ENCODE measurements around the gene GDPGP1. TPM values are rescaled to one million over a fixed set of nuclear protein-coding genes. Genes with fewer than 3 reads are reported as not detected.

Gene GDPGP1
- polyA plus RNA-seq, 2 of the 4 experiments (the other 2 are of a cell fraction) = 4.4 to 5.7 TPM

- no peak for FAIRE-seq
- H3K27ac ChIP-seq = peak overlapping the region in 1 of 2 experiments; percentile 90; a peak in 3 of 6 replicates
- POLR2A ChIA-PET = no interaction called here
- CTCF ChIA-PET = interaction anchor here (0.6 to 36.4 kb wide), 6 partner anchors 8 to 618 kb away, joined by 3 to 732 read pairs (median 111); partner anchors contain the start of genes CIB1 and GDPGP1
- TF ChIP-seq GATA3 (IDR thresholded peaks at IDR 0.05; ENCODE audit: borderline replicate concordance) = no peak
- no peak for DNase-seq (ENCODE audit: low read depth in 1 of 2, low spot score in 1 of 2)
- no peak overlapping the region for H3K4me2 ChIP-seq
- no peak for ATAC-seq
- WGBS (ENCODE audit: missing lambda C conversion rate) = 71% methylated on average over 9 of the region's 9 CpGs
- peaks cover 56% of the 10 kb centered on the region for H3K4me1 ChIP-seq
- no peak overlapping the region for H3K4me3 ChIP-seq
- H3K9me3 ChIP-seq = no peaks in the 10 kb centered on the region
Measured at GRCh38 chr15:90209591-90209990, 24.4 kb upstream of the GDPGP1 start.

- peaks cover 59% of the 10 kb centered on the region for H3K4me1 ChIP-seq
- DNase-seq (ENCODE audit: low read depth in 1 of 2, low spot score in 1 of 2) (no peak), ATAC-seq (no peak), FAIRE-seq (no peak)
- no peak for TF ChIP-seq NFE2L2 (conservative IDR thresholded peaks at IDR 0.05; ENCODE audit: low read length)
- TF ChIP-seq FOSB (CRISPR knock-in tag; IDR thresholded peaks at IDR 0.05) = no peak
- no peak for TF ChIP-seq MYC (IDR thresholded peaks at IDR 0.05; ENCODE audit: borderline replicate concordance, low read length)
- TF ChIP-seq CHD4 (IDR thresholded peaks at IDR 0.05; ENCODE audit: borderline replicate concordance) = no peak
- no peak for TF ChIP-seq ESRRA (IDR thresholded peaks at IDR 0.05; ENCODE audit: borderline replicate concordance, low read length)
- no peak for TF ChIP-seq JUNB (IDR thresholded peaks at IDR 0.05)
- TF ChIP-seq NR3C1 (IDR thresholded peaks at IDR 0.05) = no peak
- 86% methylated on average over 8 of the region's 8 CpGs for WGBS (ENCODE audit: missing lambda C conversion rate)
- no peaks in the 10 kb centered on the region for H3K9me3 ChIP-seq
- ChIA-PET CTCF (interaction anchor here (1.0 to 36.4 kb wide), 6 partner anchors 7 to 65 kb away, joined by 3 to 732 read pairs (median 111); partner anchors contain the start of genes CIB1 and GDPGP1), POLR2A (no interaction called here)
- no peak overlapping the region for H3K4me3 ChIP-seq
- peak overlapping the region; percentile 86 for H3K4me2 ChIP-seq
- peak overlapping the region; percentile 90 to 92 for H3K27ac ChIP-seq
Measured at GRCh38 chr15:90210593-90210992, 23.4 kb upstream of the GDPGP1 start.

GRCh38 chr15:90211009-90211408, 23.0 kb upstream of the GDPGP1 start:
- peak; percentile 17 to 21 for ATAC-seq
- CTCF ChIA-PET = interaction anchor here (1.0 to 36.4 kb wide), 7 partner anchors 6 to 65 kb away, joined by 3 to 732 read pairs (median 217); partner anchors contain the start of genes CIB1, GDPGP1 and SEMA4B
- Histone ChIP-seq H3K4me2 (peak overlapping the region; percentile 86), H3K27ac (peak overlapping the region; percentile 90 to 92), H3K9me3 (no peaks in the 10 kb centered on the region), H3K4me1 (peaks cover 59% of the 10 kb centered on the region), H3K4me3 (0 out of 3 replicates have a peak overlapping the region, but pooled peaks have one; percentile 21)
- WGBS (ENCODE audit: missing lambda C conversion rate) = 72% methylated on average over 9 of the region's 9 CpGs
- POLR2A ChIA-PET = interaction anchor here (0.8 to 1.0 kb wide), 2 partner anchors 11 to 45 kb away, joined by 3 to 5 read pairs; no protein-coding TSS in a partner anchor
- FAIRE-seq = no peak
- TF ChIP-seq EP300 (IDR thresholded peaks at IDR 0.05) (no peak), SREBF2 (IDR thresholded peaks at IDR 0.05) (no peak), HOXA7 (CRISPR knock-in tag; IDR thresholded peaks at IDR 0.05) (no peak), BHLHE40 (IDR thresholded peaks at IDR 0.05; ENCODE audit: low read depth, low read length) (no peak), HOXB13 (CRISPR knock-in tag; IDR thresholded peaks at IDR 0.05; ENCODE audit: low read depth) (no peak)
- no peak for DNase-seq (ENCODE audit: low read depth in 1 of 2, low spot score in 1 of 2)

GRCh38 chr15:90211440-90212143, 22.4 kb upstream of the GDPGP1 start:
- peak overlapping the region; percentile 90 to 92 for H3K27ac ChIP-seq
- H3K4me2 ChIP-seq = peak overlapping the region; percentile 86
- ATAC-seq (peak; percentile 90 to 92), FAIRE-seq (no peak), DNase-seq (ENCODE audit: low read depth in 1 of 2, low spot score in 1 of 2) (peak; percentile 88 to 96)
- POLR2A ChIA-PET = interaction anchor here (0.8 to 2.6 kb wide), 6 partner anchors 10 to 45 kb away, joined by 3 to 17 read pairs (median 5); partner anchors contain the start of genes CIB1, GDPGP1, SEMA4B and TTLL13
- 2% methylated on average over 11 of the region's 13 CpGs for WGBS (ENCODE audit: missing lambda C conversion rate)
- H3K4me1 ChIP-seq = peaks cover 59% of the 10 kb centered on the region
- CTCF ChIA-PET = interaction anchor here (0.6 to 36.4 kb wide), 8 partner anchors 7 to 108 kb away, joined by 3 to 732 read pairs (median 10); partner anchors contain the start of genes CIB1, GDPGP1 and SEMA4B
- no peaks in the 10 kb centered on the region for H3K9me3 ChIP-seq
- H3K4me3 ChIP-seq = peak overlapping the region; percentile 21; the same call in 1 of the 3 replicates
- peak; percentile 19; the same call in 1 of the 2 replicates for TF ChIP-seq MAX (IDR thresholded peaks at IDR 0.05)
- no peak for TF ChIP-seq CBX8 (IDR thresholded peaks at IDR 0.05)
- TF ChIP-seq POLR2A (IDR thresholded peaks at IDR 0.05; ENCODE audit: low read length) = peak; percentile 10; the same call in 1 of the 2 replicates
- 0 out of 2 replicates have a peak, but pooled peaks have one; percentile 5 for TF ChIP-seq FOSL2 (IDR thresholded peaks at IDR 0.05)
- TF ChIP-seq FOSL2 (CRISPR knock-in tag; IDR thresholded peaks at IDR 0.05) = peak; percentile 66
- no peak for TF ChIP-seq POLR2AphosphoS2 (conservative IDR thresholded peaks at IDR 0.05; ENCODE audit: low read length)
- TF ChIP-seq NFE2L2 (conservative IDR thresholded peaks at IDR 0.05; ENCODE audit: low read length) = 0 out of 2 replicates have a peak, but pooled peaks have one; percentile 14
- TF ChIP-seq HOXA7 (CRISPR knock-in tag; IDR thresholded peaks at IDR 0.05) = peak; percentile 13; the same call in 1 of the 2 replicates
- peak in 1 of 2 experiments; percentile 53; a peak in 3 of 5 replicates for TF ChIP-seq JUN (IDR thresholded peaks at IDR 0.05)
- peak; percentile 88 for TF ChIP-seq MAFK (IDR thresholded peaks at IDR 0.05; ENCODE audit: partially characterized antibody)
- TF ChIP-seq FOXS1 (CRISPR knock-in tag; IDR thresholded peaks at IDR 0.05) = no peak
